Tibial nerve (tissue), 4 donors: ENCODE measurements around the gene PVRIG. TPM values are rescaled to one million over a fixed set of nuclear protein-coding genes. Genes with fewer than 3 reads are reported as not detected.
"Not testable (repeated sequence)": the region's sequence is repeated elsewhere in the genome, so short reads cannot be mapped to it uniquely, and the experiment has no call there.

ENCODE experiments used
- DNase-seq, 2 donors: peaks; one replicate each; pipeline ENCODE4 v3.0.0-alpha.2; 2019; ENCODE audit warnings: low spot score in 2 of 2
- H3K27ac ChIP-seq, 4 donors: fragments of 200-600 bp; sonication (generic) in 3 of 4; one replicate each; pipeline ENCODE4 v1.5.1; 2017 to 2019; ENCODE audit warnings: mild to moderate bottlenecking in 1 of 4
- H3K27me3 ChIP-seq, 2 donors: fragments of 200-600 bp; sonication (generic) in 1 of 2; one replicate each; pipeline versions ENCODE4 v1.5.1 to v1.6.0; 2017 to 2019
- H3K36me3 ChIP-seq, 3 donors: fragments of 200-600 bp; sonication (generic); one replicate each; pipeline ENCODE4 v1.5.1; 2018 to 2019
- H3K4me1 ChIP-seq, 4 donors: fragments of 200-600 bp; sonication (generic) in 3 of 4; one replicate each; pipeline ENCODE4 v1.5.1; 2017 to 2019
- H3K4me3 ChIP-seq, 4 donors: fragments of 200-600 bp; sonication (generic) in 3 of 4; one replicate each; pipeline ENCODE4 v1.5.1; 2017 to 2019; ENCODE audit warnings: mild to moderate bottlenecking in 1 of 4, moderate library complexity in 1 of 4
- H3K9me3 ChIP-seq, 4 donors: fragments of 200-600 bp; sonication (generic) in 3 of 4; one replicate each; pipeline ENCODE4 v1.5.1; 2017 to 2019
- EP300 ChIP-seq, 2 donors: sonication (generic); formaldehyde crosslinking; IDR thresholded peaks; one replicate each; pipeline ENCODE4 v1.6.1; 2017; ENCODE audit warnings: antibody characterized with exemption in 2 of 2, mild to moderate bottlenecking in 1 of 2
- POLR2A ChIP-seq, 2 donors: fragments of 450-650 bp; IDR thresholded peaks; one replicate each; pipeline ENCODE4 v1.6.1; 2017; ENCODE audit warnings: antibody characterized with exemption in 2 of 2, mild to moderate bottlenecking in 2 of 2, moderate library complexity in 2 of 2
- WGBS, 2 donors: methylation state at CpG; one replicate each; pipeline ENCODE4 v1.1.5; 2018; 5-methylcytosine and 5-hydroxymethylcytosine counted together
- total RNA-seq, 4 donors: library from RNA; depleted of rRNA; stranded (reverse); fragments of >200 nt; gene quantifications; one replicate each; pipeline ENCODE4 v1.1.0, GENCODE V29; 2016
- TF ChIP-seq, protein P1 (sequence below), 5 experiments: fragments of 200-600 bp in 3 of 5; fragments of 450-650 bp in 2 of 5; sonication (generic) in 3 of 5; IDR thresholded peaks; one replicate each; pipeline ENCODE4 v1.5.1; 2016 to 2019; ENCODE audit warnings: antibody characterized with exemption in 5 of 5, mild to moderate bottlenecking in 3 of 5, moderate library complexity in 2 of 5

The PVRIG gene
- under 1 TPM in 1 of 4 donors, not detected in 3; 0.78 TPM for total RNA-seq

DNA sequence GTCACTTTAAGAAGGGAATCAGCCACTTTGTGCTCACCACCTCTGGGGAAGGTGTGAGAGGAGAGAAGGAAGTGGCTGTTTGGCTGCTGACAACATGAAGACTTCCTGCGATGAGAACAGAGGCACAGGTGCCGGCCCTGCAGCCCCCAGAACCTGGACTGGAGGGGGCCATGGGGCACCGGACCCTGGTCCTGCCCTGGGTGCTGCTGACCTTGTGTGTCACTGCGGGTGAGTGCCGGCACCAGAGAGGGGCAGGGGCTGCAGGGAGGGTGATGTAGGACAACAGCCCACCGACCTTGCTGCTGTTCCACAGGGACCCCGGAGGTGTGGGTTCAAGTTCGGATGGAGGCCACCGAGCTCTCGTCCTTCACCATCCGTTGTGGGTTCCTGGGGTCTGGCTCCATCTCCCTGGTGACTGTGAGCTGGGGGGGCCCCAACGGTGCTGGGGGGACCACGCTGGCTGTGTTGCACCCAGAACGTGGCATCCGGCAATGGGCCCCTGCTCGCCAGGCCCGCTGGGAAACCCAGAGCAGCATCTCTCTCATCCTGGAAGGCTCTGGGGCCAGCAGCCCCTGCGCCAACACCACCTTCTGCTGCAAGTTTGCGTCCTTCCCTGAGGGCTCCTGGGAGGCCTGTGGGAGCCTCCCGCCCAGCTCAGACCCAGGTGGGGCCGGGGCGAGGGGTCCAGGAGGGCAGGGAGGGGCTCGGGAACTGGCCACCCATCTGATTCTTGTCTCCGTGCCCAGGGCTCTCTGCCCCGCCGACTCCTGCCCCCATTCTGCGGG lies at the start of gene PVRIG:
PVRIG (plus strand) TSS at position 149 of the 785 bp plus-strand sequence; CDS start at position 171, 22 bp downstream.
- not testable (repeated sequence) for H3K9me3 ChIP-seq, H3K27me3 ChIP-seq, DNase-seq
- WGBS, 2 donors = 76 to 87% methylated on average over 10 to 21 of the region's 27 CpGs
- Histone ChIP-seq H3K4me1 (peaks cover 0 to 17% (median 0%) of the 10 kb centered on the region in 4 donors), H3K27ac (peak within 1 kb of the TSS in 2 of 4 donors; percentile 5 to 85), H3K4me3 (peak within 1 kb of the TSS in 1 of 4 donors; percentile 44), H3K36me3 (peaks cover 0 to 57% (median 0%) of the 10 kb centered on the region in 3 donors)

GRCh38 chr7:100170101-100170897 lies 49.5 kb upstream of the PVRIG start:
- Histone ChIP-seq H3K27me3 (peaks cover 0 to 12% of the 10 kb centered on the region in 2 donors), H3K27ac (no peak overlapping the region), H3K4me1 (peaks cover 0 to 47% (median 27%) of the 10 kb centered on the region in 4 donors), H3K9me3 (no peaks in the 10 kb centered on the region), H3K36me3 (no peaks in the 10 kb centered on the region), H3K4me3 (no peak overlapping the region)
- DNase-seq = no peak
- 83 to 85% methylated on average over 11 of the region's 11 CpGs for WGBS, 2 donors
- no peak for TF ChIP-seq EP300 (IDR thresholded peaks at IDR 0.05)
- TF ChIP-seq POLR2A (IDR thresholded peaks at IDR 0.05) = no peak
- TF ChIP-seq, protein P1, sequence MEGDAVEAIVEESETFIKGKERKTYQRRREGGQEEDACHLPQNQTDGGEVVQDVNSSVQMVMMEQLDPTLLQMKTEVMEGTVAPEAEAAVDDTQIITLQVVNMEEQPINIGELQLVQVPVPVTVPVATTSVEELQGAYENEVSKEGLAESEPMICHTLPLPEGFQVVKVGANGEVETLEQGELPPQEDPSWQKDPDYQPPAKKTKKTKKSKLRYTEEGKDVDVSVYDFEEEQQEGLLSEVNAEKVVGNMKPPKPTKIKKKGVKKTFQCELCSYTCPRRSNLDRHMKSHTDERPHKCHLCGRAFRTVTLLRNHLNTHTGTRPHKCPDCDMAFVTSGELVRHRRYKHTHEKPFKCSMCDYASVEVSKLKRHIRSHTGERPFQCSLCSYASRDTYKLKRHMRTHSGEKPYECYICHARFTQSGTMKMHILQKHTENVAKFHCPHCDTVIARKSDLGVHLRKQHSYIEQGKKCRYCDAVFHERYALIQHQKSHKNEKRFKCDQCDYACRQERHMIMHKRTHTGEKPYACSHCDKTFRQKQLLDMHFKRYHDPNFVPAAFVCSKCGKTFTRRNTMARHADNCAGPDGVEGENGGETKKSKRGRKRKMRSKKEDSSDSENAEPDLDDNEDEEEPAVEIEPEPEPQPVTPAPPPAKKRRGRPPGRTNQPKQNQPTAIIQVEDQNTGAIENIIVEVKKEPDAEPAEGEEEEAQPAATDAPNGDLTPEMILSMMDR (IDR thresholded peaks at IDR 0.05) = no peak

DNA sequence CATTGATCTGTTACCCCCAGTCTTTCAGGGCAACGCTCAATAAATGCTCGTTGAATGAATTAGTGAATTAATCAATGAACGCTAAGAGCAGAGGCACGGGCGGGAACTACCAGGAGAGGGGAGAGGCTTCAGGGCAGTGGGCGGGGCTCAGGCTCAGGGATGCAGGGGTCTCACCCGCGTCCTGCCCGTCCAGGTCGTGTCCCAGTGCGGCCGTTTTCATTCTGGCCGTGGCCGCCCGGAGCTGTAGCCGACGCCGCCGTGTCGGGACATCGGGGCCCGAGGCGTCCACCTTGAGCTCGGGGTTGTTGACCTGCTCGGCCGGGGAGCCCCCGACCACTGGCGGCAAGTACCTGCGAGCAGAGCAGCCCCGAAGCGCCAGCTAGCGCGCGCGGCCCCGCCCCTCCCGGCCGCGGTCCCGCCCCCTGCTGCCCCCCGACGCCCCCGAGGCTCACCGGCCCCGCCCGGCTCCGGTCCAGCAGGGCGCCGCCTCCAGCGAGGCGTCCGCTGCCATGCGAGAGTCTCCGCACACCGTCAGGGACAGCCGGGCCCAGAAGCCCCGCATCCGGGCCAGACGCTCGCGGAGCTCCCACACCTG lies 48.6 kb upstream of the PVRIG start:
- WGBS, 2 donors = 11 to 21% methylated on average over 19 to 22 of the region's 61 CpGs
- no peak overlapping the region for H3K27ac ChIP-seq
- H3K36me3 ChIP-seq = no peaks in the 10 kb centered on the region
- H3K27me3 ChIP-seq = peaks cover 0 to 12% of the 10 kb centered on the region in 2 donors
- H3K4me1 ChIP-seq = peaks cover 0 to 47% (median 27%) of the 10 kb centered on the region in 4 donors
- DNase-seq = no peak
- no peaks in the 10 kb centered on the region for H3K9me3 ChIP-seq
- H3K4me3 ChIP-seq = peak overlapping the region; percentile 22 to 51 (median 36)
- TF ChIP-seq EP300 (IDR thresholded peaks at IDR 0.05) (no peak), POLR2A (IDR thresholded peaks at IDR 0.05) (no peak)
- TF ChIP-seq, protein P1 (IDR thresholded peaks at IDR 0.05) = no peak

DNA sequence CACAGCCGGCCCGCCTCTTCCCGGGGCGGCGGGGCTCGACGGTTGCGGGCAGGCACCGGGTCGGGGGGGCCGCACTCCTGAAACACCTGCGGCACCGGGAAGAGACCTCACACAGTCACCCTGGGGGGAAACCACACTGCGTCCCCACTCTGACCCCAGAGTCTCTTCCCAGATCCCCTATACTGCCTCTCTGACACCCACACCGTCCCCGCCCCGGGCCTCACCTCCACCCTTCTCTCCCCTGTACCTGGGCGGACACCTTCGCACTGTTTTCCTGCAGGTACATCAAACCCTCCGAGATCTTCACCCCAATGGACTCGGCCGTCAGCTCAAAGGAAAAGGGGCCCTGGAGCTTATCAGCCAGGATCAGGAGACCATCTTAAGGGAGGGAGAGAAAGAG lies 47.9 kb upstream of the PVRIG start:
- WGBS, 2 donors = 36 to 41% methylated on average over 18 to 20 of the region's 22 CpGs
- no peak for DNase-seq
- no peak overlapping the region for H3K27ac ChIP-seq
- no peaks in the 10 kb centered on the region for H3K36me3 ChIP-seq
- no peak for TF ChIP-seq EP300 (IDR thresholded peaks at IDR 0.05)
- H3K27me3 ChIP-seq = peaks cover 0 to 12% of the 10 kb centered on the region in 2 donors
- no peaks in the 10 kb centered on the region for H3K9me3 ChIP-seq
- H3K4me3 ChIP-seq = peak overlapping the region; percentile 22 to 51 (median 36)
- H3K4me1 ChIP-seq = peaks cover 0 to 46% (median 28%) of the 10 kb centered on the region in 4 donors

DNA sequence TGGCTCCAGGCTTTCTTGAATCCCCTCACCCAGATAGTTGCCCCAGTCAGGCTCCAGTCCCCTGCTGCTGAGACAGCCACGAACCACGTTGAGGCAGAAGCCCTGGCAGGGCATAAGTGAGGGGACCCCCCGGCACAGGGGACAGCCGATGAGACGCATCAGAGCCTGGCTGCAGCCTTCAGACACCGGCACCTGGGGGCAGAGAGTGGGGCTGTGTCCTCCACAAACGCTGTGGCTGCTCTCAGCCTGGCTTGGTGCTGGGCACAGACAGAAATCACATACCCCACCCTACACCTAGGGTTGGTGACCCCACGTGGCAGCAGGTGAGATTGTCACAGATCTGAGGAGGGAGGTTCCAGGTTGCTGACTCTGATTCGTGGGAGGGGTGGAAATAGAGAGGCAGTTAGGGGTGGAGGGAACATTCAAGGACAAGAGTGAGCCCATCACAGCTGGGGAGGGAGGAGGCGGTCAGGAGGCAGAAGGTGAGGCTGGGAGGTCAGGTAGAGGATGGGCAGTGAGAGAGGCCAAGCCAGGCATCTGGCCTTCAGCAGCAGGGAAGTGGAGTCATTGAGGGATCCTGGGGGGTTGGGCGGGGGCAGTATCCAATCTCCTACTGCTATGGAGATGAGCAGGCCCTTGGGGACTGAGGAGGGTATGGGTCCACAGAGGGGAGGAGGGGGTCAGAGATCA lies 45.8 kb upstream of the PVRIG start:
- no peak for DNase-seq
- no peak overlapping the region for H3K4me3 ChIP-seq
- no peaks in the 10 kb centered on the region for H3K36me3 ChIP-seq
- H3K9me3 ChIP-seq = no peaks in the 10 kb centered on the region
- H3K27ac ChIP-seq = no peak overlapping the region
- peaks cover 0 to 39% (median 18%) of the 10 kb centered on the region in 4 donors for H3K4me1 ChIP-seq
- H3K27me3 ChIP-seq = peaks cover 0 to 12% of the 10 kb centered on the region in 2 donors
- TF ChIP-seq POLR2A (IDR thresholded peaks at IDR 0.05) (no peak), EP300 (IDR thresholded peaks at IDR 0.05) (no peak)
- TF ChIP-seq, protein P1 (IDR thresholded peaks at IDR 0.05) = no peak
- 91 to 92% methylated on average over 11 of the region's 11 CpGs for WGBS, 2 donors
